HL-60 (cell line): ENCODE data around the gene LPCAT2.

Experiments used
- GABPA ChIP-seq: IDR thresholded peaks from 2 replicates; pipeline ENCODE4 v1.6.1; 2012; ENCODE audit warnings: low read depth
- POLR2AphosphoS5 ChIP-seq: IDR thresholded peaks from 2 replicates; pipeline ENCODE4 v1.6.1; 2012; ENCODE audit warnings: low read depth
- SPI1 ChIP-seq: IDR thresholded peaks from 2 replicates; pipeline ENCODE4 v1.6.1; 2012; ENCODE audit warnings: low read depth, mild to moderate bottlenecking, borderline replicate concordance
- TF ChIP-seq, protein P1 (sequence below): IDR thresholded peaks from one replicate; pipeline ENCODE4 v1.5.1; 2011; ENCODE audit warnings: low read length, control low read depth, inconsistent platforms; ENCODE audit not compliant: insufficient read depth

DNA sequence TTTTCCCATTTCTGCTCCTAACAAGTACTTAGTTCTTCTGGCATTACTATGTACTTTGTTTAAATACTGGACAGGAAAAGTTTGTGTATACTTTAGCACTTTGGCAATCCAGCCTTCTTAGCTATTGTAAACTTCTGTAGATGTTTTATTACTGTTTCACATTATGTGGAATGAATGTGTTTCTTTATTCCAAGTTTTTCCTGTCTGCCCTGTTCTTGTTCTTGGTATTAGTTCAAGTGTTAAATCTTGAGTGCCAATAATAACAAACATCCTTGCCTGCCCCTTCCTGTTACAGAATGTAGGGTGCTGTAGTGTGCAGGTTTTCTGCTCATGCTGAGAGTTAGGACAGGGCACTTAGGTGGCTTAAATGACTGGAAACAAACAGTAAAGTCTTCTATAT lies 50.4 kb downstream of the LPCAT2 start:
- TF ChIP-seq, protein P1, sequence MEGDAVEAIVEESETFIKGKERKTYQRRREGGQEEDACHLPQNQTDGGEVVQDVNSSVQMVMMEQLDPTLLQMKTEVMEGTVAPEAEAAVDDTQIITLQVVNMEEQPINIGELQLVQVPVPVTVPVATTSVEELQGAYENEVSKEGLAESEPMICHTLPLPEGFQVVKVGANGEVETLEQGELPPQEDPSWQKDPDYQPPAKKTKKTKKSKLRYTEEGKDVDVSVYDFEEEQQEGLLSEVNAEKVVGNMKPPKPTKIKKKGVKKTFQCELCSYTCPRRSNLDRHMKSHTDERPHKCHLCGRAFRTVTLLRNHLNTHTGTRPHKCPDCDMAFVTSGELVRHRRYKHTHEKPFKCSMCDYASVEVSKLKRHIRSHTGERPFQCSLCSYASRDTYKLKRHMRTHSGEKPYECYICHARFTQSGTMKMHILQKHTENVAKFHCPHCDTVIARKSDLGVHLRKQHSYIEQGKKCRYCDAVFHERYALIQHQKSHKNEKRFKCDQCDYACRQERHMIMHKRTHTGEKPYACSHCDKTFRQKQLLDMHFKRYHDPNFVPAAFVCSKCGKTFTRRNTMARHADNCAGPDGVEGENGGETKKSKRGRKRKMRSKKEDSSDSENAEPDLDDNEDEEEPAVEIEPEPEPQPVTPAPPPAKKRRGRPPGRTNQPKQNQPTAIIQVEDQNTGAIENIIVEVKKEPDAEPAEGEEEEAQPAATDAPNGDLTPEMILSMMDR = no peak
- no peak for TF ChIP-seq SPI1
- TF ChIP-seq GABPA = no peak
- no peak for TF ChIP-seq POLR2AphosphoS5
